Brain pericyte (primary cell): Measurements from ENCODE around the gene YTHDF1.
"Not testable (repeated sequence)": the region's sequence is repeated elsewhere in the genome, so short reads cannot be mapped to it uniquely, and the experiment has no call there.

ENCODE experiments used
- DNase-seq: peaks from one replicate; pipeline ENCODE4 v3.0.0-alpha.2; 2012; ENCODE audit warnings: low read depth, low spot score

YTHDF1 gene

DNA sequence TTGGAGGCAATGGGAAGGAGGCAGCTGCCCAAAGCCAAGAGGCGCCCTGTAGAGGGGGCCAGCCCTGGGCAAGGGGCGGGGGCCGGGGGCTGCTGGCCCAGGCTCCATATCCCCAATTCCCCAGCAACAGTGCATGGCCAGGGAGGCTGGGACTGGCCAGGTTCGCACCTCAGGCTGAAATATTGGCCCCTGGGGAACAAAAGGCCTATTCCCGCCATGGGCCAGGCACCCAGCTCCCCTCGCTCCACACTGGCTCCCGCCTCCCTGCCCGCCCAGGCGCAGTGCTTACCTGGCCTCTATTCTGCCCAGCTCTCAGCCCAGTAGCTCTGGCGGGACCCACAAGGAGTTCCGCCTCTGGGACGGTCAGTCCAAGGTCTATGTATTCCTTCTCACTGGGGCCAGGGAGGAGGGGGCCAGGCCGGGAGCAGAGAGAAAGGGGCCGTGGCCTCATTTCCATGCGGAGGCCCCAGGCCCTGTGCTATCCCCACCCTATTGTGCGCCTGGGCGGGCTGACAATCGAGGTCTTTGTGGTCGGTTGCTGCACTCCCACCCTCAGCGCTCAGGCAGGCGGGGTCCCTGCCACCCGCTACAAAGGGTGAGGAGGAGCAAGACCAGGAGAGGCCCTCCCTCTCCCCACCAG lies 42.3 kb downstream of the YTHDF1 start:
- no peak for DNase-seq

DNA sequence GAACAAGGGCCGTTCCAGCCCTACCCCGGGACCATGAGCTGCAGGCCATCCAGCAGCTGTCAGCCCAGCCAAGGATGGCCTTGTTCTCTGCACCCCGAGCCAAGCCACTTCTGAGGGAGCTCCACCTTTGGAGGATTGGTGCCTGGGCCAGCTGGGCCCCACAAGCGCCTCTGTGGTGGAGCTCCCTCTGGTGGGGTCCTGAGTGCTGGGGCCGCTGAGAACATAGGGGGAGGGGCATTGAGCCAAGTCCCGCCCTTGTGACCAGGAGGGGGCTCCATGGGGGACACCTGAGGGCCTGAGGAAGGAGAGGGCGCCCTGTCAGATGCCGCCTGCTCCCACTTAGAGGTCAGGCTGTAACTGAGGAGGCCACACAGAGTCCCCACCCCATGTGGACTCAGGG lies 43.2 kb downstream of the YTHDF1 start:
- DNase-seq, result no peak

DNA sequence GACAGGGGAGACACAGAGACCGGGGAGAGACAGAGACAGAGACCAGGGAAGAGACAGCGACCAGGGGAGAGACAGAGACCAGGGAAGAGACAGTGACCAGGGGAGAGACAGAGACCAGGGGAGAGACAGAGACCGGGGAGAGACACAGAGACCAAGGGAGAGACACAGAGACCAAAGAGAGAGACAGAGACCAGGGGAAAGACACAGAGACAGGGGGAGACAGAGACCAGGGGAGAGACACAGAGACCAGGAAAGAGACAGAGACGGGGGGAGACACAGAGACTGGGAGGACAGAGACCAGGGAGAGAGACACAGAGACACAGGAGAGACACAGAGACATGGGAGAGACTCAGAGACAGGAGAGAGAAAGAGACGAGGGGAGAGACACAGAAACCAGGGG lies 43.9 kb downstream of the YTHDF1 start:
- no peak for DNase-seq

DNA sequence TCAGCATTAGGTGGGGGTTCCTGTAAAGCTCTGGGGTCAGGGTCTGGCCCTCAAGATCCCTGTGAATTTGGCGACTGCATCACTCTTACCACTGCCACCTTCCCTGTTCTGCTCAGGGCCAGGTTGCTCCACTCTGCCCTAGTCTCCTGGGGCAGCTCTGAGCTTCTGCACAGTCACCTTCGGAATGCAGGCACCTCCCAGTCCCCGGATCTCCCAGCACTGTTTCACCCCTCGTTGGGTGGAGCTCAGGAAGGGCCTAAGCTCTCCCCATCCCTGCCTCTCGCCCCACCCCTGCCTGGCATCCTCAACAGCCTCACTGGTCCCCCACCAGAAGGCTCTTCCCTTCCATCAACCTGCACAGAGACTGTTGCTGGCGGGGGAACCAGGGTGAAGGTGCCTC lies 46.2 kb downstream of the YTHDF1 start:
- DNase-seq, result no peak

DNA sequence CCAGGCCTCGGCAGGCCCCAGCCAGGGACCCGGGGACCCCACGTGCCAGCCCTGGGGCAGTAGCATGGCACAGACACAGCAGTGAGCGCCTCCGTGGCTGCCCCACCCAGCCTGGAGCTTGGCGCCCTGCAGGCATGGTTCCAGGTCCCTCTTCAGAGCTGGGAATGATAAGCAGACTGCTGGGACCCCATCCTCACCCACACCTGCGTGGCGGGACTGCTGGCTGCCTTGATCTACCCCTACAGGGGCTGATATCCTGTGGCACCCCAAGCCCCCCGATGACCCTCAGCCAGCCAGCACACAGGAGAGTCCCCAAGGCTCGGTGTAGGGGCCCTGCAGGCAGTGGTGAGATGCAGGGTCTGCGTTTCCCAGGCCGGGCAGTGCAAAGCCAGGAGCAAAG lies 47.1 kb downstream of the YTHDF1 start:
- no peak for DNase-seq

DNA sequence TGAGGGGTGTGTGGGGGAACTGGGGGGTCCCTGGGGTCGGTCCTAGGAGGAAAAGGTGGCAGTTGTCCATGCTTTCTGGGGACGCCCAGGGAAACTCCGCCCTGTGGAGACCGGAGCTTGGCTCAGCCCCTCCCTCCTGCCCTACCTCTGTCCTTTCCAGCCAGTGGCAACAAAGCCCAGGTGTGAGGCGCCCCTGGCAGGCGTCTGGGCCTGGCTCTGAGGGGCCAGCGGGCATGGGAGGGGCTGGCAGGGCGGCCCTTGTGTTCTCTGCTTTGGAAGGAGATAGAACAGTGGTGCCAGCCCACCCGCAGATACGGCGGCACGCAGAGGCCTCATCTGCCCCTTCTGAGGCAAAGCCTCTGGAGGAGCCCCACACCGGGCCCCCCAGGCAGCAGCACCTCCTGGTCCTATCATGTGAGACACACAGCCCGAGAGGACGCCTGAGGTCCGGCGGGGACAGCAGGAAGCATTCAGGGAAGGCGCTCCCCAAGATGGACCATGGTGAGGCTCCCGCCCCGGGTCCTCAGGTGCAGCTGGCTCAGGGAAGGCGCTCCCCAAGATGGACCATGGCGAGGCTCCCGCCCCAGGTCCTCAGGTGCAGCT lies 47.9 kb downstream of the YTHDF1 start:
- DNase-seq, result no peak

DNA sequence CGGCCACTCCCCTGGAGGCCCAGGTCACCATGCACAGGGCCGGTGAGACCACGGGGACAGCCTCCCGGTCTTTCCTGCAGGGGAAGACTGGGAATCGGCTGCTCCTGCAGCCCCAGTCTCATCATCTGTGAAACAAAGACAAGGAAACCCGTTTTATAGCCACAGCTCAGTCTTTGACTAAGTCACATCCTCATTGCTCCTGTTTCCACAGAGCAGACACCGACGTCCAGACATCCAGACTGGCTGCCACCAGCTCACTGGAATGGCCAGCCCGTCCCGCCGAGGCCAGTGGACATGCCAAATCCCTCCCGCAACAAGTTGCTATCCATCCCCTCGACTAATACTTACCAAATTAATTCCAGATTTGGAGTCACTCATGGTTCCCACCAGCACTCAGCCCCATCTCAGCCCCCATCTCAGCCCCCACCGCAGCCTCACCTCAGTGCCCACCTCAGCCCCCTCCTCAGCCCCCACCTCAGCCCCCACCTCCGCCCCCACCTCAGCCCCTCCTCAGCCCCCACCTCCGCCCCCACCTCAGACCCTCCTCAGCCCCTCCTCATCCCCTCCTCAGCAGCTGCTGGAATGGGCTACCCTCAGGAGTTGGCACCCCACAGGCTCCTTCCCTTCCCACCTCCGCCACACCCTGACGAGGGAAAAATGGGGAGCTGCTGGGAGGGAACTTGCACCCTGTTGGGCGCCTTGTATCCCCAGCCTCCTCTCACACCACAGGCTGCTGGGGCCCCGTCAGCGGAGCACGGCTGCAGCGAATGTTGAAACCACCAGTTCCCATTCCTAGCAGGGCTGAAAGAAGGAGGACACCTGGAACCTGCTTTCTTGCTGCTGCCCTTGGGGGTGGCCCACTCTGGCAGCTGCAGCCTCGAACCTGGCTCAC lies 48.7 kb downstream of the YTHDF1 start:
- no peak for DNase-seq

DNA sequence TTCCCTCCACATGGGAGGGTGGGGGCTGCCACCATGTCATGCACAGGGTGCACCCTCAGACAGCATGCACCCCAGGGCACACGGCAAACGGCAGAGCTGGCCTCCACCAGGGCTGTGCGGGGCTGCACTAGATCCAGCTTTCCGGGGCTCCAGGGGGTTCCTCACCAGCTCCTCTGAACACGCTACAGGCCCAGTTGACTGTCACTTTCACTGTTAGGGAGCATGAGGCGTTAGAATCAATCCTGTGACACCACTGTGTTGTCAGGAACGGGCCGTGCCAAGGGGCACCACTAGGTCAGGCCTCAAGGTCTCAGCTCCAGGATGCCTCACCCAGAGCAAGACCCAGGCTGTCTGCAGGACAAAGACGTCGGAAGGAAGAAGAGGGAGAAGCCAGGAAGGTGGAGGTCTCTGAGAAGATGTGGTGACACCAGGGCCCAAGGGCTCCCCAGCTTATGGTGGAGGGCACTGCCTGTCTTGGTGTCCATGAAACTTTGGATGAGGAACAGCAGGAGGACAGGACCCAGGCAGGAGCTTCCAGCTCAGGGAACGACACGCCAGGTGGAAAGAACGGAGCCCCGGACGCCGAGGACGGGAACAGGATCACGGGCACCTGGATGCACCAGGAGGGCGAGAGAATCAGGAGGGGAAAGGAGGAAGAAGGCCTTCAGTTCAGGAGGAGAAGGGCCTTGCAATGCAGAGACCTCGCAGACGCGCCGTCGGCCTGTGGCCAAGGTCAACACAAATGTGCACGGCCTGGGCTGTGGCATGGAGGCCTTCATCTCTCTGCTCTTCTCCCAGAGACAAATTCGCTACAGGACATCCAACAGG lies 49.5 kb downstream of the YTHDF1 start:
- DNase-seq, result no peak

DNA sequence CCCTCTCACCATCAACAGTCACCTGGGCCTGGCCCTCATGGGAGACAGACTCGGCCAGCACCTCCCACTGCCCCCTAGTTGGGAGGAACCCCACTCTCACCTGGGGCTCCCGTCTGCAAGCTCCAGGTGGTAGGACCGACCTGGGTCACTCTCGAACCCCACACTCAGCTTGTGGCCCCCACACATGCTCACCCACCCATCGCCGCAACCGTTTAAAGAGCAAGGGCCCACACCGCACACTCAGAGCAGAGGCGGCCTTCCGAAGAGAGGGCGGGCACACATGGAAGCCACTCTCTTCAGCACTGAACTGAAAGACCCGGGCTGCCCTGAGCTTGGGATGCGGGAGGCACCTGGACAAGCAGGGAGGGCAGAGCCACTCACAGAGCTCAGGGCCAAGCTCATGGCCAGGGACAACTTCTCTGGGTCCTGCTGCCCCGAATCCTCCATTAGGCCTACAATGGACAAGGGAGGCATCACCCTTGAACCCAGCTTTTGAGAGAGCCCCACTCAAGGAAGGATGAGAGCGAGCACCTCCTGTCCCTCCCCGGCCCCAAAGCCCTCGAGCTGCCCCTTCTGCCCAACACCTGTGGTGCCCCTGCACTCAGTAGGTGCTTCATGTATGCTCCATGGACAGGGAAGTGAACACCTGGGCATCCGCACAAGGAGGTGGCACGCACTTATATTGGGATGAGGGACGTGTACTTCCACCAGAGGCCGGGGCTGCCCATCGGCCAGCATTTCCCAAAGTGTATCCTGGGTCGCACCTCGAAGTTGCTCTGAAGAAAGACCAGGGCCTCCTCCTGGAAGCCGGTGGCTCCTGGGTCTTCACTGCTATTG lies 50.4 kb downstream of the YTHDF1 start:
- no peak for DNase-seq

DNA sequence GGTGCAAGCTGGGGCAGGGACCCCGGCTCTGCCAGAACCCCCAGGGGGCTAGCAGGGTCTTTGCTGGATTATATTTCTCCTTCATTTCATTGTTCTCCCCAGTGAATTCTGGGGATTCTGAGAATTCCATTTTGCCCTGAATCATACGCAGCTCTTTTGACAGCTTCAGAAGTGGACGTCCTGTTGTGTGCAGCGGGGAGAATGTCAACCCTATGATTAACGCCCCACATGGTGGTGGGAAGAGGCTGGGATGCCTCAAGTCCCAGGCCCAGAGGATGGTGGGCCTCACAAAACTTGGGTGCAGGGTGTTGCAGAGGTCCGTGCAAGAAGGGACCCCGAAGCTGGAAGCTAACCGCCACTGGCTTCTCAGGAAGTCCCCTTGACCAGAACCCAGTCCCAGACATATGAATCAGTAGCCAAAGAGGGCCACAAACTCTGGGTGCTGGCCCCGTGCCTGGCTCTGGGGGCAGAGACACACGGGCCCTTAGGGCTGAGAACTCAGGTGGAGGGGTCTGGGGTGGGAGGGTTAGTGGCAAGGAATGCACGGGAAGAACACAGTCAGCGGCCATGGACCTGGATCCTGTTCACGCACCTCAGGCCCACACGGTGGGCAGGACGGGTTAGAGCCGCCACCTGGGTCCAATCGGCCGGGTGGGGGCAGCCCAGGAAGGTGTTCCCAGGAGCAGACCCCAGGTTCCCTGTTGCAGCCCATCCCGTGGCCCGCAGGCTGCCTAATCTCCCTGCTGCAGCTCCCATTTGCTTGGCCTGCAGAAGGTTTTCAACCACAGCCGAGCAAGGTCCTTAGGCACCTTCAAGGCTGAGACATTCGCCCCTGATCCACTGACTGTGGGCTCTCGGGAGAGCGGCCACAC lies 51.2 kb downstream of the YTHDF1 start:
- DNase-seq, result no peak

DNA sequence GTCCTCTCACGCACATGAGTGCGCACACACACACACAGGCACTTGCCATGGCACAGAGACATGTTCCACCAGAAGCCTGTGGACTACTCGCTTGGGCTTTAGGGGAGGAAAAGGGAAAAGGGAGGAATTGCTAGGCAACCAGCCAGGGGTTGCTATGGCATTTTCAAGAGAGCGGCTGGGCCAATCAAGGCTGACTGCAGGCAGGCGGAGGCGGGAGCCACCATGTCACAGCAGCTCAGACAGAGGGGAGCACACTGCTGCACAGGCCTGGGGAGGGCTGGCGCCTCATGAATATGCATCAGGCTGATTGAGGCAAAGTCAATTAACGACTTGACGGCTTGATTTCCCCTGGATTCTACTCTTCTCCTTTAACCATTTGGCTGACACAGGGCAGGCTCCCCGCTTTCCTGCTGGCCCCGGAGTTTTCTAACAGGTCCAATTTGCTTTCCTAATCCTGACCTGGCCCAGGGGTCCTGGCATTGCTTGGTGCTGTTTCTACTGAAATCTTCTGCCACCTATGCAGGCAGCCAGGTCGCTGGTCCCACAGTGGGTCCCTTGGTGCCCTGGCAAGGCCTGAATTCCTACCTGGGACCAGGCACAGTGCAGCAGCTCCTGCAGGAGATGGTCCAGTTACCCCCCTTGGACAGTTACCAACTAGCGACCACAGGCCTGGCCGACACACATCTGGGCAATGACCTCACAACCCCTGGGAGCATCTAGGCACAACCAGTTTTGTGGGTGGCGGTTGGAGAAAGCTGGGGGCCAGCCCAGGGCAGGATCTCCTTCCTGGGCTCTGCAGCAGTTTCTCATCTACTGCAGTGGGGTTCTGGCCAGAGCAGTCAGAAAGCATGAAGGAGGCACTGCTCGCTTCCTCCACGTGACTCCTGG lies 52.1 kb downstream of the YTHDF1 start:
- no peak for DNase-seq

DNA sequence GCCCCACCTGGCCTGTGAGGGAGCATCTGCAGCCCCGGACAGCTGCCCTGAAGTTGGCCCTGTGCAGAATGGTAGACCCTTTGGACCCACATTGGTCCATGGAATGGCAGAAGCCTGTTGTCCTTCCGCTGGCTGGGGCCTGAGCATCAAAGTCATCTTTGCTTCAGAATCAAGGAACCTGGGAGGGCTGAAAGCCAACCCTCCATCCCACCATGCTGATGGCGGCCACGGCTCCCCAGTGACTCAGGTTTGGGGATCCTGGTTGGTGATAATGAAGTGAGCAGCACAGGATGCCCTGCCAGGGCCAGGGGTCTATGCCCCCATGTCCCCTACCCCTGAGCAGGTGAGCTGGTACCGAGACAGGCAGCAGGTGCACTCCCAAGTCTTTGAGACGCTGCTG lies 52.8 kb downstream of the YTHDF1 start:
- DNase-seq, result no peak

DNA sequence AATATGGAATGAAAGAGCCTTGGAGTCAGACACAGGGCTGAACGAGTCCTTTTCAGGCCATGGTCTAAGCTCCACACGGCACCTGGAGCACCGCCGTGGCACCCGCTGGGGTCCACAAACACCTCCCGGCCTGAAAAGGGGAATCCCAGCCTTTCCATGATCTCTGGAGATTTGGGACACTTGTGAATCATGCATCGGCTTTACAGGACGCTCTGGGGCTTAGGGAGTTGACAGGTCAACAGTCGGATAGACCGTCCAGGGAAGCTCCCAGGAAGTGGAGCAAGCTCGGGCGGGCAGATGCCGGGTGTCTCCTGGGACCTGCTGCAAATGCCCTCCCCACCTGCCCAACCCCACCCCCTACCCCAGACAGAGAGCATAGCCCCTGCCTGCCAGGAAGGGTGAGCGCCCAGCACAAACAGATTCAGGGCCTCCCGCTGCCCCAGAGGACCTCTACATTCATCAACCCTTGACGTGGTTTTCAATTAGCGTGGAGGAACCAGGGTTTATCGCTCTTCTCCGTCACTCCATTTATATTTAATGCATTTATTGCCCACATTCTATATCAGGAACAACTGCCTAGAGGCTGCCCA lies 53.6 kb downstream of the YTHDF1 start:
- no peak for DNase-seq

DNA sequence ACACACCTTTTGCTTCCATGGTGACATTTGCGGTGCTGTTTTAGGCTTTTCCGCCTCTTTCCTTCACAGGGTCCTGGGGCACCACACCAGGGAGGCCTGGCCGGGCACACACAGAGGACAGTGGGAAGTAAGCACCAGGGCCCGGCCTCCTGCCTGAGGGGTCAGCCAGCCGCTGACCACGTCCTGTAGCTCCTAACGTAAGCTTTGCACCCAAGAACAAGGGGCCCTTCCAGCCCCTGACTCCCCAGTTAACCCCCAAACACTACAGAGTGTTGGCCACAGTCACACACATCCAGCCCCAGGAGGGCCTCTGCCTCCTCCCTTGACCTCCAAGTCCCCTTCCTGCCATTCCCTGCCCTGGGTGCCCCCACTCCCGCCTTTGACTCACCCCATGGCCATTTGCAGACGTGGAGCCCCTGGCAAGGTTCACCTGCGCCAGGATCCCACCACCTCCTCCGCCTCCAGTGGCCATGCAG lies 54.7 kb downstream of the YTHDF1 start:
- no peak for DNase-seq

DNA sequence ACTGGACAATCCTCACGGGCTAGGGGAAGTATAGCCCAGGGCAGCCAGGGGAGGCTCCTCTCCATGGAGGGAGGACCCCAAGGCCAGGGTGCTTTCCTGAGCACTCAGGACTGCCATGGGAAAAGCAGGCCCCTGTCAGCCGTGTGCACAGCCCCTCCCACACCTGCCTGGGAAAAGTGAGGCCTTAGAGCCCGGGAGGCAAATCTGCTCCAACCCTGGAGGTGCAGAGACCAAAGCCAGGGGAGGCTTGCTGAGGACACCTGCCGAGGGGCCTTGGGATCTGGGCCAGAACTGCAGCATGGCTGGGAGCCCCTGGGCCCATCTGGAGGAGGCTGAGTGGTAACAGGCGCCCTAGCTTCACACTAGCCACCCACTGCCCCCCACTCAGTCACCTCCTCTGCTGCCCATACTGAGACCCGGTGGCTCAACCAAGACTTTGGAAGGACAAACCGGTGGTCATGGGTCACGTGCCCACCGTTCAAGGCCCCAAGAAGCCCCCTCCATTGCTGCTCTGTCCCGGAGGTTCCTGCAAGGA lies 55.2 kb downstream of the YTHDF1 start:
- no peak for DNase-seq

DNA sequence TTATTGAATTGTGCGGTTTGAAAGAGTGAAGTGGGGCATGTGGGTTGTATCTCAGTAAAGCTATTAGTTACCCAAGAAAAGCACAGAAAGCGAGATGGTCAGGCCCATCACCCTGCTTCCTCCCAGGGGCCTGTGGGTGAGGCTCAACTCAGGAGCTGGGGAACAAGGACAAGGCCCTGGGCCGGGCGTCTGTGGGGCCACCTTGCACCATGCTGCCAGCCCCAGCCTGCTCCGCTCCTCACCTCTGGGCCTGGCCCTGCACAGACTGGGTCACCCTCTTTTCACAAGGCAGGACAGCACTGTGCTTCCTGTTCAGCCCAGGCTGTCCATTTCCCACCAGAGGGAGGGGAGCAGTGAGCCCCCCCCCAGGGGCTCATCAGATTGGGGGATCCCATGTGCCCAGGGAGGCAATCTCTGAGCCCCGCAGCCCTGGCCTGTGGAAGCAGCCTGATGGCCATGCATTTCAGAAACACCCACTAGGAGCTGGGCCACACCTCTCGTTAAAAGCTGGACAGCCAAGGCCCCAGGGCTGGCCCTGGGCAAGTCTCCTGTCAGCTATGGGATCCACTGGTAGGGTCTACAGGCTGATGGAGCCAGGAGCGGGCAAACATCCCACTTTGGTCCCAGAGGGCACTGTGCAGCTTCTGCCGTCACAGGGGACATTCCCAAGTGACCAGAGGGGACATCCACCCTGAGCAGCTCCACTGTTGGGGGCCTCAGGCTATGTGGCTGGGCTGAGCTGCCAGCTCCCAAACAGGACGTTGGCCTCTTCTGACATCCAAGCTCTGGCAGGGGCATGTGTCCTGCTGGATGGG lies 55.9 kb downstream of the YTHDF1 start:
- DNase-seq, result no peak

DNA sequence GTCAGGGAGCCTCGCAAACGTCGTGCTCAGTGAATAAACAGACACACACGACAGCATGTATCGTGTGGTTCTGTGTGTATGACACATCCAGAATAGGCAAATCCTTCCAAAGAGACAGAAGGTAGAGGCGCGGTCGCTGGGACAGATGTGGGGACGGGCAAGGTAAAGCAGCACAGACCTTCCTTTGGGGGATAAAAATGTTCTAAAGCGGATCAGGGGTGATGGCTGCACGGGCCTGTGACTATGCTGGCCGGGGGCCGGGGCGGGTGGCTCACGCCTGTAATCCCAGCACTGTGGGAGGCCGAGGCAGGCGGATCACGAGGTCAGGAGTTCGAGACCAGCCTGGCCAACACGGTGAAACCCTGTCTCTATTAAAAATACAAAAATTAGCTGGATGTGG lies 56.7 kb downstream of the YTHDF1 start:
- DNase-seq, result not testable (repeated sequence)
